G401.6 (cell line): ENCODE measurements around the gene SLC34A3.
"Not testable (repeated sequence)": the region's sequence is repeated elsewhere in the genome, so short reads cannot be mapped to it uniquely, and the experiment has no call there.

Source experiments
- FAIRE-seq: peaks from 2 replicates; lab custom pipeline; 2012; peaks lifted over from hg19 to GRCh38; lab: Jason Lieb, UNC

The SLC34A3 gene

DNA sequence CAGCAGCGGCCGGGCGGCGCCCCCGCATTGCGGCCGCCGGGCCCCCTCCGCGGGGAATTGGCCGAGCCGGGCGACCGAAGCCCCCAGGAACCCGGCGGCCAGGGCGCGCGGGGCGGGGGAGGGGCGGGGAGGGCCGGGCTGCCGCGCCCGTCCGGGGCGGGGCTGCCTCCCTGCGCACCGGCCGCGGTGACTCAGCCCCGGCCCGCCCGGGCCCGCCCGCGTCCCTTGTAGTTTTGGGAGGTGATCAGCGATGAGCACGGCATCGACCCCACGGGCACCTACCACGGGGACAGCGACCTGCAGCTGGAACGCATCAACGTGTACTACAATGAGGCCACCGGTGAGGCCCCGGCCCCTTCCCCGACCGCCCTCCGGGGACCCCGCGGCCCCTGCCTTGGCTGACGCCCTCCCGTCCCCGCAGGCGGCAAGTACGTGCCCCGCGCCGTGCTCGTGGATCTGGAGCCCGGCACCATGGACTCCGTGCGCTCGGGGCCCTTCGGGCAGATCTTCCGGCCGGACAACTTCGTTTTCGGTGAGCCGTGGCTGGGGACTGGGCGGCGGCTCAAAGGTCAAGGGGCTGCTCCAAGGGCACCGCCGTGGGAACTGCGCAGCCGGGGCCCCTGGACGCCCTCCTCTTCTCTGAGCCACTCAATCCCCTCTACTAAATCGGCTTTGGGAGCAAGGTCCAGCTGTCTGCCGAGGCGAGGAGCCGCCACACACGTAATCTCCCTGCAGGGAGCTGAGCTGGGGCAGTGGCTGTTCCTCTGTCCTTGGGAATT lies 11.0 kb downstream of the SLC34A3 start:
- FAIRE-seq = no peak

DNA sequence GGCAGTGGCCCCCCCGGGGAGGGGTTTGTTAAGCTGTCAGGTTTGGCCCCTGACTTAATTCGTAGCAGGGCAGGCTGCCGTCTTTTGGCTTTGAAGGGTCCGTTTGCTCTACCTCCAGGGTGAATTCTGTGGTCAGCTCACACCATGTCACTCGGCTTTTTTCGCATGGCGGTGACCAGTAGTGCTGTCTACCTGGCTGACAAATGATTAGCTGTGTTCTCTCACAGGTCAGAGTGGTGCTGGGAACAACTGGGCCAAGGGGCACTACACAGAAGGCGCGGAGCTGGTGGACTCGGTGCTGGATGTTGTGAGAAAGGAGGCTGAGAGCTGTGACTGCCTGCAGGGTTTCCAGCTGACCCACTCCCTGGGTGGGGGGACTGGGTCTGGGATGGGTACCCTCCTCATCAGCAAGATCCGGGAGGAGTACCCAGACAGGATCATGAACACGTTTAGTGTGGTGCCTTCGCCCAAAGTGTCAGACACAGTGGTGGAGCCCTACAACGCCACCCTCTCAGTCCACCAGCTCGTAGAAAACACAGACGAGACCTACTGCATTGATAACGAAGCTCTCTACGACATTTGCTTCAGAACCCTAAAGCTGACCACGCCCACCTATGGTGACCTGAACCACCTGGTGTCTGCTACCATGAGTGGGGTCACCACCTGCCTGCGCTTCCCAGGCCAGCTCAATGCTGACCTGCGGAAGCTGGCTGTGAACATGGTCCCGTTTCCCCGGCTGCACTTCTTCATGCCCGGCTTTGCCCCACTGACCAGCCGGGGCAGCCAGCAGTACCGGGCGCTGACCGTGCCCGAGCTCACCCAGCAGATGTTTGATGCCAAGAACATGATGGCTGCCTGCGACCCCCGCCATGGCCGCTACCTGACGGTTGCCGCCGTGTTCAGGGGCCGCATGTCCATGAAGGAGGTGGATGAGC lies 11.8 kb downstream of the SLC34A3 start:
- FAIRE-seq = no peak

DNA sequence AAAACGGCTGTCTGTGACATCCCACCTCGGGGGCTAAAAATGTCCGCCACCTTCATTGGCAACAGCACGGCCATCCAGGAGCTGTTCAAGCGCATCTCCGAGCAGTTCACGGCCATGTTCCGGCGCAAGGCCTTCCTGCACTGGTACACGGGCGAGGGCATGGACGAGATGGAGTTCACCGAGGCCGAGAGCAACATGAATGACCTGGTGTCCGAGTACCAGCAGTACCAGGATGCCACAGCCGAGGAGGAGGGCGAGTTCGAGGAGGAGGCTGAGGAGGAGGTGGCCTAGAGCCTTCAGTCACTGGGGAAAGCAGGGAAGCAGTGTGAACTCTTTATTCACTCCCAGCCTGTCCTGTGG lies 12.5 kb downstream of the SLC34A3 start:
- not testable (repeated sequence) for FAIRE-seq

DNA sequence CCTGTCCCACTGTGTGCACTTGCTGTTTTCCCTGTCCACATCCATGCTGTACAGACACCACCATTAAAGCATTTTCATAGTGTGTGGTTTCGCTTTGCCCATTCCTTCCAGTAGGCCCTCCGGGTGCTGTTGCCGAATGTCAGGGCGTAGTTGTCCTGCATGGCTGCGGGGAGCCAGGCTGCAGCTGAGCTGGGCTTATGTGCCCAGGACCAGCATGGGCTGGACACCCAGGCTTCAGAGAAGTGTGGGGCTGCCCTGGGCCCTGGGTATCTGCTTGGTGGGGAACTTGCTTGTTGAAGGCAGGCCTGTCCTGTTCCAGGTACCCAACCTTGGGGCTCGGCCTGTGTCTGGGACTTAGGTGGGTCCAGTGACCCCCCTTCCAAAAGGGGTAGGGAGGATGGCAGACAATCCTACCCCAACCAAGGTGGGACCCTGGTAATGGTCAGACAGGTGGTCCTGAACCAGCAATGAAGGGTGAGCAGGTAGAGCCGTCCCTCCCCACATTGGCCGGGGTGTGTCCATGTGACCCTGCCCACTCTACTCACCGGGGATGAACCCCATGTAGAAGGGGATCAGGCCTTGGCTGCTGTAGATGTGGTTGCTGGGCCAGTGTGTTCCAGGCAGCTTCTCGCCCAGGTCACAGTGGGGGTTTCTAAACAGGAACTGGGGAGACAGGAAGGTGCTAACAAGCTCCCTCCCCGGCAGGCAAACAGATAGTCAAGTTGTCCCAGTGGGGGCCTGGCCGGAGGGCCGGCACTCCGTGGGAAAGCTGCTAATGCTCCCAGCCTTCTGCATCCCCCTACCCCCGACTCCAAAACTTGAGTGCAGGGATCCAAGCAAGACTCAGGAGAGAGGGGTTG lies 13.2 kb downstream of the SLC34A3 start:
- FAIRE-seq = no peak

DNA sequence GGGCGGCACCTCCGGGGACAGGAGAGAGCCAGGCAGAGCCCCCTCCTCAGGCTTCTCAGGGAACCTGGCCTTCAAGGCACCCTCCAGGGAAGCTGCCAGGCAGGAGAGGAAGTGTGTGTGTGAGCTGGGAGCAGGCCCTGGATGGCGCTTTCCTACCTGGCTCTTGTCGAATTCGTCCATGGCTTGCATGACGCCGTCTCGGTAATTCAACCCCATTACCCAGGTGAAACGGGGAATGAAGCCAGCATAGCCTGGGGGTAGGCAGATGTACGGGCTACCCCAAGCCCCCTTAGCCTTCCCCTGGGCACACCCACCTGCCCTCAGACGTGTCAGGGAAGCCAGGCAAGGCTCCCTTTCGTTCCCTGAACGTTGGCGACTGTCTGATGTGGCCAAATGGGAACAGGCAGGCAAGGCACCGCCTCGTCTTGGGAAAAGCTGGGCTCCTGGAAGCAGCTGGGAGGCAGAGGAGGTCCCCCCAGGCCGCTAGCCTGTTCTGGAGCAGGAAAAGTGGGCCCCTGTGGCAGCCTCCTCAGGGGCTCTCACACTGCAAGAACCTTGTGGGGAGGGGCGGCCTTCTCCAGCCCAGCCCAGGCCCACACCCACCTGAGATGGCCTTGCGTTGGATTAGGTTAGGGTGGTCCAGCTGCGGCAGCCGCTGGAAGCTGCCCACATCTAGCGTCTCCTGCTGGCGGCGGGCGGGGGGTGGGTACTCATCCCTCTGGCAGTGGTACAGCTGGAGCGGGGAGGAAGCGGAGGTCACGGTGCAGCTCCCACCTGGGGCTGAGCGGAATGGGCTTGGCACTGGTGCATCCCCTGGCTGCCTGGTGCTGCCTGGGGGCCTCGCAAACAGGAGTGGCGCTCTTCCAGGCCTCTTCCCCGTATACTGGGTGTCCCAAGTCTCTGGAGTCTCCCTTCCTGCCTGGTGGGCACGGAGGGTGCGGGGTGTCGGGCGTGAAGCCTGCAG lies 14.1 kb downstream of the SLC34A3 start:
- FAIRE-seq = no peak

DNA sequence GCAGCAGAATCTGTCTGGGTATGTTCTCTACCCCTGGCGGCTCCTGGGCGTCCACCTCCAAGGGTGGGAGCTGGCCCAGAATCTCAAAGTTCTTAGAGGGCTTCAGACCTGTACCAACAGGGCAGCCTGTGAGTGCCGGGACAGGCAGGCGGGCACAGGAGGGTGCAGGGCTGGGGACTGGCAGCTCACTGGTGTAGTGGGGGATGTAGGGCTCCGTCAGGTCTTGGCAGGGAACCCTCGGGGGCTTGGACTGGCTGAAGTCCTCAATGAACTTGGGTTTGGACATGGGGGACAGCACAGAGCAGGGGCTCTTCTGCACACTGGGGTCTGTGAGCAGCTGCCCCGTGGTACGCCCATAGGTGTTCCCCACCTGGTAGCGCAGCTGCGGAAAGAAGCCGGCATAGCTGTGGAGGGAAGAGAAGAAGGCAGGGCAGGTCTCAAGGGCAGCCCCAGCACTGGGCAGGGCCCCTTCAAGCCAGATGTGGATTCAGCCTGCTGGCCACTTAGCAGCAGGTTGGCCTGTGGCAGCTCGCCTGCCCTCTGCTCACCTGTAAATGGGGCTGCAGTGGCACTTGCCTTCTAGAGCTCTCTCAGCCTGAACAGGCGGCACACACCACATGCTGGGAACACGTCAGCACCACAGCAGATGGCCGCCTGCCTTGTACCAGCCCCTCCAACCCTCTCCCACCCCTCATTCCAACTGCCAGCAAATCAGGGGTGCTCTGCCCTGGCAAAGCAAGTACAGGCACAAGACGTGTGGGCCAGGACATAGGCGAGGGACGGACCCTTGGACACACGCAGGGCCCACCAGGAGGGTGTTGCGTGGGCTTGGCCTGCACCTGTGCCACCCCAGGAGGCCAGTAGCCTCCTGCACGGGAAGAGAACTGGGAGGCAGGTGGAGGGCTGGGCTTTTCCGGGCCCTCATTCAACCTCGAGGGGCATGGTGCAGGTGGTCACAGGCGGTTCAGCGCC lies 15.0 kb downstream of the SLC34A3 start:
- no peak for FAIRE-seq

DNA sequence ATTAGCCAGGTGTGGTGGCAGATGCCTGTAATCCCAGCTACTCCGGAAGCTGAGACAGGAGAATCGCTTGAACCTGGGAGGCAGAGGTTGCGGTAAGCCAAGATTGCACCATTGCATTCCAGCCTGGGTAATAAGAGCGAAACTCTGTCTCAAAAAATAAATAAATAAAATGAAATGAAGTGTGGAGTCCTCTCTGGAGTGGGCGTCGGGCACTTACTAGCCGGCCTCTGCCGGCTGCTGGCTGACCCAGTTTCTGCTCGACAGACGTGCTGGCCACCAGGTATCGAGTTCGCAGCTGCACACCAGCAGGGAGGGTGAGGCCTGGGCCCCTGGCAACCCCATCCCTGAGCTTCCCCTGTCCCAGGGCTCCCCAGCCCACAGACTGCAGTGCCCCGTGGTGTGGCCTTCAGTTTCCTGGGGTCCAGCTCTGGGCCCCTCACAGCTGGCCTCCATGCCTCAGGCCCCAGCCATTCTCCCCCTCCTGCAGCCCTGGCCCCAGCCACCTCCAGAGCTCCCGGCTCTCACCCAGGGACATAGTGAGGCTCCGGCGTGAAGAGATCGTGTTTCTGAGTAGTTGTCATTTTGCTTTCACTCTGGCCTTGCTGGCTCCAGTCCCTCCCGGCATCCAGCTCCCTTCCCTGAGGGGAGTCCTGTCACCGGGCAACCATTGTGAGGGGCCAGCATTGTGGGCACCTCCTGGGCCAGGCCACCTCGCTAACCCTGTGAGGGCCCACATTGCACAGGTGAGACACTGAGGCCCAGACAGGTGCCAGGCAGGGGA lies 16.6 kb downstream of the SLC34A3 start:
- FAIRE-seq = no peak

DNA sequence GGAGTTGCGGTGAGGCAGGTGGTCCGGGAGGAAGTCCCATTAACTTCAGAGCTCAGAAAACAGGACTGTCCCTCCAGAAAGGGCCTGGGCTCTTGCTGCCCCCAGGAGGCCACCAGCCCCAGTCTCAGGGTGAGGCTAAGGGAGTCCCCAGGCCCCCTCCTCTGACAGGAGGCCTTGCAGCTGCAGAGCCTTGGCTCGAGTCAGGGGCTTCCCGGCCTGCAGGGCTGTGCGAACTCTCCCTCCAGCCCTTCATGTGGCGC lies 17.1 kb downstream of the SLC34A3 start:
- no peak for FAIRE-seq

DNA sequence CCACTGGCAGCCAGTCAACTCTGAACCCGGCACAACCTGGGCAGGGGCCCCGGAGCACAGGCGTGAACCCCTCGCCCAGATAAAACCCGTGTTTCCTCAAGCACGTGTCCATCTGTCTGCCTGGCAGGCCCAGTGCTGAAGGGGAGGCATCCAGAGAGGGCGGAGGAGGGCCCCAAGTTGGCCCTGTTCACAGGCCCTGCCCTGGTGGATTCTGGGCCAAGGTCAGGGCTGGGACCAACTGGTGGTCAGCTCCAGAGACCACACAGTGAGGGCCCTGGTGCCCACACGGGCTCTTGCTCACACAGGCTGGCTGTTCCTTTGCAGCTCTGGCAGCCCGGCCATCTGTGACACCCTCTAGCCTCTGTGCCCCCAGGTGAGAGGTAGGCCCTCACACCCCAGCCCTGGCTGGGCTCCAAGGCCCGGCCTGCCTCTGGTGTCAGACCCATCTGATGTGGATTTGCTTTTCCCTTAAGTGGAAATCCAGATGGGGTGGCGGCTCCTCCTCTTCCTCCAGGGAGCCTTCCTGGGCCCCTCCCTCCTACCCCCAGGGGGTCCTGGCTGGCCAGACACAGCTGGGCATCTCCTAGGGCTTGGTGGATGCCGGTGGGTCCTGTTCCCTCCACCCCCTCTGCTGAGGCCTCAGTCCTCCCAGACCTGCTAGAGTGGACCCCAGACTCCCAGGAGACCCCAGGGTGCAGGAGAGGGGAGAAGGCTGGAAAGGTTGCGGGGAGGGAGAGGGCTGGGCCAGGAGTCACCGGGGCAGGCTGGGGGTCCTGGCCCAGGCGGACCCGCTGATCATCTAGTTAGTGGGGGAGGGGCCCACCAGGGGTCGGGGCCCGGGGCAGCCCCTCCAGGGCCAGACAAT lies 19.9 kb downstream of the SLC34A3 start:
- FAIRE-seq = no peak

DNA sequence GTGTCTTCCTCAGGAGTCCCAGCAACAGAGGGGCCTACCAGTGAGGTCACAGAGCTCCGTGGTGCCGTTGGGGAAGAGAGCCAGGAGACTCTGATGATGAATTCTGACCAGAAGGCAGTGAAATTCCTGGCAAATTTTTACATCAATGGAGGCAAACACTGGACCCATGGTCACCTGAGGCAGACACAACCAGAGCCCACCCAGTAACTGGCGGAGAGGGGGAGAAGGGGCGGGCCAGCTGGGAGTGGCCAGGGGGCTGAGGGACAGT lies 20.4 kb downstream of the SLC34A3 start, which contains the start of gene STPG3:
TSS of gene STPG3 (plus strand) at position 93 of the 268 bp plus-strand sequence. CDS start at position 94, 1 bp downstream.
- no peak for FAIRE-seq

DNA sequence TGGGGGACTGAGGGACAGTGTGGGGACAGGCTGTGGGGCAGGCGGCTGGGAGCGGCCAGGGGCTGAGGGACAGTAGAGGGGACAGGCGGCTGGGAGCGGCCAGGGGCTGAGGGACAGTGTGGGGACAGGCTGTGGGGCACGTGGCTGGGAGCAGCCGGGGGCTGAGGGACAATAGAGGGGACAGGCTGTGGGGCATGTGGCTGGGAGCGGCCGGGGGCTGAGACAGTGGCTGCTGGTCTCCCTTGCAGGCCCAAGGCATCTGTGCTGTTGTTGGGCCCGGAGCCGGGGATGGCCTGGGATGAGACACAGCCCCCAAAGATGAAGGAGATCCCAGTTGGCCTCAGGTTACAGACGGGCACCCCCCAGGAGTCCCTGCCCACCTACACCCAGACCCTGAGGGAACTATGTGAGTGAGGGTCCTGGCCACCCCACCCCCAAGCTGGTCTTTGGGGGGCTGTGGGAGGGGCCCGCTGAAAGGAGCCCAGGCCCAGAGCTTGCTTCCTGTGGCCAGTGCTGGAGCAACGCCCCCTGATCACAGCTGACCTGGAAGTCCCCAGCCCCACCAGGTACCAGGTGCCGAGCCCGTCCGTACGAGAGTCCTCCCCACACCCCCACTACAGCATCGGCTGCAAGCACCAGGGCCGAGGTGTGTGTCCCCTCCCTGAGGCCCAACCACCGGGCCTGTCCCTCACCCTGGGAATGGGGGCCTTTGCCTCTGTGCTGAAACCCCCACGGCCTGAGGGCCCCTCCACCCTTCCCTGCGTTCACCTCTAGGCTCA lies 21.0 kb downstream of the SLC34A3 start:
- FAIRE-seq = no peak

DNA sequence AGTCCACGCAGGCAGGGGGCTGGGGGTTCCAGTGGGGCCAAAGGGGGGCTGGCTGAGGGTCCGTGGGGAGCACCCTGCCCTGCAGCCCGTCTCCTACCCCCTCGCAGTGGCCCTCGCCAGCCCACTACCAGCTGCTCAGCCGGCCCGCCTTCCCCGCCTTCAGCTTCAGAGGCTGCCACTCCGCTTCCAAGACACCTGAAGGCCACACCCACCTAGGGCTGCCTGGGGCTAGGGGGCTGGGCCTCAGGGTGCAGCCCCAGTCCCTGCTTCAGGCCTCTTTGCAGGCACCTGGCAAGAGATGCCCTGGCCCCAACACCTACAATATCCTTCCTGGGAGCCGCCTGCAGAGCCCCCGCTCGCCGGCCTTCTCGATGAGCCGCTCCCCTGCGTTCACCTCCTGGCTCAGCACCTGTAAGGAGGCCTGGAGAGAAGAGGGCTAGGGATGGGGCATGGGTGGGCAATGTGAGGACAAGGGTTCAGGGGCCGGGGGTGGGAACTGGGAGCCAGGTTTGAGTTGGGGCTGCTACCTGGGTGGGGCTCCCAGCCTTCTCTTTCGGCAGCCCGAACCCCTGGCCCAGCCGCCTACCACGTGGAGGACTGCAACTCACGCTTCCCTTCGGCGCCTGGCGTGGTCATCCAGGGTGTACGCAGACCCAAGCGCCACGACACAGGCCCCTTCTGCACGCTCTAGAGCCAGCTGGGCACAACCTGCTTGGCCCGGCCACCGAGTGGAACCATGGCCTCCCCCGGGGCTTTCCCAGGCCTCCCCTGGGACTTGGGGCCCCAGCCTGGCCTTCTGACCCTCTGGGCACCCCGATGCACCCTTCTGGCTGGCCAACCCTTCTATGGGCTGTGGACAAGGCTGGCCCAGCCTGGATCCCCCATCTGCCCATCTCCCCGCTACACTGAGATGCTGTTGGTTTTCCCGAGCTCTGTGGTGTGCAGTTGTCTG lies 22.1 kb downstream of the SLC34A3 start:
- FAIRE-seq = peak; percentile 36

DNA sequence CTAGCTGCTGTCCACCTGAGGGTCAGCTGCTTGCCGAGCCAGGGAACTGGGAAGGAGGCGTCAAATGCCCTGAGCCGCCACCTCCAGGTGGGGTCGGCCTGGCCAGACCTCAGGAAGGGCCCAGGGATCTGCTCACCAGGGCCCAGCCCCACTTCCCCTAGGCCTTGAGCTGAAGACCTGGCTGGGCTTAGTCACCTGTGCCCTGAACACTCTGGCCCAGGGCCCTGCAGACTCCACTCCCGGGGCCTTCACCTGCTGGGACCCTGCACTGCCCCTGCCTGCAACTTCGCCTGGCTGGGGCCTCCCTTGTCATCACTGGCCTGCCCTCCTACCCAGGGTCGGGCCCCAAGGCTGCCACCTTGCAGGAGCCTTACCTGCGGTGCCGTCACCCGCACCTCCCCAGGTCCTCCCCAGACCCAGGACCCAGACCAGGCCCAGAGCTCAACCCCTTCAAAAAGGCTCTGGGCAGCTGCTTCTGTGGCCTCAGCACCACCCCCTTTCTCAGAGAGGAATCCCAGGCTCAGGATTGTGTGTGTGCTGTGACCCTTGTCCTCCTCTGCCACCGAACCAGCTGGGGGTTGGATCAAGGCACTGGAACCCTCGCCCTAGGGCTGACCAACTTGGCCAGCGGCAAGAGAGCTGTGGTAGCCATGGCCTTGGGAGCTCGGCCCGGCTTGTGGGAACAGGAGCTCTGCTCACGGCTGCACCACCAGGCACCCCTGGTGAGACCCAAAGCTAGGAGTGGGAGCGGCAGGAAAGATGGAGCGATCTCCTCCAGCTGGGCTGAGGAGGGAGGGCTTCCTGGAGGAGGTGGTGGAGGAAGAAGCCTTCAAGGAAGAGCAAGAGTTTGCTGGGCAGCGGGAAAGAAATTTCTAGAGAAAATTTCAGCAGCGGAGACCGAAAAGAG lies 23.3 kb downstream of the SLC34A3 start:
- no peak for FAIRE-seq

DNA sequence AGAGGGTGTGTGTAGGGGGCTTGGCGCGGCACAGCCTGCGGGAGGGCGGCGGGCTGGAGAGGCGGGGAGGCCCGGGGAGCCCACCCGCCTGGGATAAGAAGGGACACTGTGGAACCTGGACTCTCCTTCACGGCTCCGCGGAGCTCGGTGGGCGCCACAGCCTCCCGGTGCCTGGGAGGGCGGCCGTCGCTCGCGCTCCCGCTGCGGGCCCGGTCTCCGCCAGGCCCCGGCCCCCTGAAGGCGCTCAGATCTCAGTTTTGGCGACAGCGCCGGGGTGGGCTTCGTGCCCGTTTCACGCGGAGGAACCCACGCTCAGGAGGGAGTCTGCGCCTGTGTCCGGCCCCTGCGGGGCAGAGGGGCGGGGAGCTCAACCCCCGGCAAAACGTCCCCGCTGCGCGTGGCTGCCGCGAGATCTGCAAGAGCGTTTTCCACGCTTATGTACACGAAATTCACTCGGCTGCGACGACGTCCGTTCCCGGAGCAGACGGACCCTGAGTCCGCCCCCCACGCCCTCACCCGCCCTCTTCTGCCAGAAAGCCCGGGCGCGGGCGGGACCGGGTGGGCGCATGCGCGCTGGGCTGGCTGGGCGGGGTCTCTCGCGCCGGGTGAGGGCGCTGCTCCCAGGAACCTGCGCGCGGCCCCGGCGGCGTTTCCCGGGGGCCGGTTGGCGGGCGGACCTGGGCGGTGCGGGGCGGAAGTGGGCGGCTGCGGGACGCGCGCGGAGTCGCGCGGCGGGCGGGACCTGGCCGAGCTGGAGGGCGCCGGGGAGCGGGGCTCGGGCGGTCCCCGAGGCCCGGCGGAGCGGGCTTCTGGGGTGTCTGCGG lies 24.1 kb downstream of the SLC34A3 start, which contains the start of gene NELFB:
TSS of gene NELFB (plus strand) at position 704 of the 824 bp plus-strand sequence.
- no peak for FAIRE-seq
